H1 (cell line): ENCODE results near the gene NCK1. TPM values are rescaled to one million over a fixed set of nuclear protein-coding genes. Genes with fewer than 3 reads are reported as not detected.

ENCODE experiments used
- ATF3 ChIP-seq: IDR thresholded peaks from 2 replicates; pipeline ENCODE4 v1.6.1; 2011; ENCODE audit warnings: low read depth, mild to moderate bottlenecking, low read length; ENCODE audit not compliant: insufficient read depth
- CEBPB ChIP-seq: IDR thresholded peaks from 2 replicates; pipeline ENCODE4 v1.6.1; 2012; ENCODE audit warnings: low read depth, low read length
- CTCF ChIP-seq, 3 experiments: IDR thresholded peaks; 1 replicate in 2 of 3; 2 replicates in 1 of 3; pipeline versions ENCODE4 v1.5.1 to v1.6.1; 2011; ENCODE audit warnings: low read length in 3 of 3, mild to moderate bottlenecking in 3 of 3, inconsistent platforms in 2 of 3, low read depth in 1 of 3, moderate library complexity in 1 of 3; ENCODE audit not compliant: insufficient read depth in 1 of 3; ENCODE audit errors: control extremely low read depth in 1 of 3
- E2F6 ChIP-seq: IDR thresholded peaks from 2 replicates; pipeline ENCODE4 v1.6.1; 2012; ENCODE audit warnings: inconsistent platforms
- EP300 ChIP-seq, 2 experiments: IDR thresholded peaks; 1 replicate in 1 of 2; 2 replicates in 1 of 2; pipeline ENCODE4 v1.6.1; 2011 to 2012; ENCODE audit warnings: low read depth in 2 of 2, low read length in 2 of 2, mild to moderate bottlenecking in 2 of 2, borderline replicate concordance in 1 of 2, inconsistent platforms in 1 of 2, moderate library complexity in 1 of 2
- EZH2 ChIP-seq: fragments of 200-600 bp; sonication (generic); IDR thresholded peaks from 2 replicates; pipeline ENCODE4 v1.7.1; 2012; ENCODE audit warnings: low read depth, mild to moderate bottlenecking, moderate library complexity, low read length, inconsistent platforms; ENCODE audit not compliant: severe bottlenecking
- GABPA ChIP-seq: IDR thresholded peaks from 2 replicates; pipeline ENCODE4 v1.6.1; 2011; ENCODE audit warnings: mild to moderate bottlenecking, low read length, moderate library complexity, borderline replicate concordance; ENCODE audit not compliant: insufficient read depth
- HDAC2 ChIP-seq, 2 experiments: fragments of 300-600 bp in 1 of 2; sonication (generic) in 1 of 2; IDR thresholded peaks; 2 replicates each; pipeline ENCODE4 v1.6.1; 2011 to 2012; ENCODE audit warnings: low read depth in 2 of 2, low read length in 2 of 2, mild to moderate bottlenecking in 2 of 2, moderate library complexity in 2 of 2, borderline replicate concordance in 1 of 2, inconsistent platforms in 1 of 2
- HDAC6 ChIP-seq: IDR thresholded peaks from one replicate; pipeline ENCODE4 v1.7.1; 2012; ENCODE audit warnings: low read depth, mild to moderate bottlenecking, inconsistent platforms, low read length, moderate library complexity
- JUN ChIP-seq: IDR thresholded peaks from 2 replicates; pipeline ENCODE4 v1.6.1; 2011; ENCODE audit warnings: low read depth, mild to moderate bottlenecking, improper control_type of control experiment, low read length
- JUND ChIP-seq: IDR thresholded peaks from 2 replicates; pipeline ENCODE4 v1.6.1; 2011; ENCODE audit warnings: mild to moderate bottlenecking, improper control_type of control experiment, low read length
- KDM5A ChIP-seq: fragments of 200-600 bp; IDR thresholded peaks from 2 replicates; pipeline ENCODE4 v1.7.1; 2012; ENCODE audit warnings: mild to moderate bottlenecking, low read length, inconsistent platforms, mixed read lengths
- SIRT6 ChIP-seq: IDR thresholded peaks from one replicate; pipeline ENCODE4 v1.7.1; 2012; ENCODE audit warnings: low read length, inconsistent platforms
- TAF1 ChIP-seq: IDR thresholded peaks from 2 replicates; pipeline ENCODE4 v1.6.1; 2011; ENCODE audit warnings: mild to moderate bottlenecking, low read depth, low read length
- TAF7 ChIP-seq: optimal IDR thresholded peaks from 2 replicates; pipeline ENCODE3; 2011; ENCODE audit warnings: low read depth, mild to moderate bottlenecking, inconsistent platforms, low read length, moderate library complexity, borderline replicate concordance
- TEAD4 ChIP-seq: IDR thresholded peaks from 2 replicates; pipeline ENCODE4 v1.6.1; 2012; ENCODE audit warnings: low read depth, low read length, inconsistent platforms, mixed read lengths
- USF2 ChIP-seq: IDR thresholded peaks from 2 replicates; pipeline ENCODE4 v1.6.1; 2011; ENCODE audit warnings: low read length, improper control_type of control experiment
- YY1 ChIP-seq: IDR thresholded peaks from 2 replicates; pipeline ENCODE4 v1.6.1; 2011; ENCODE audit warnings: low read depth, mild to moderate bottlenecking, low read length
- polyA plus RNA-seq, 7 experiments: library from polyadenylated mRNA; depleted of rRNA in 3 of 7; stranded (reverse) in 5 of 7; unstranded in 2 of 7; fragments of >200 nt in 5 of 7; fragments of 200-250 nt in 2 of 7; gene quantifications; 1 replicate in 5 of 7; 2 replicates in 1 of 7; 4 replicates in 1 of 7; pipeline versions ENCODE4 v1.2.1 to v1.2.3, GENCODE V29; 2011 to 2013; ENCODE audit warnings: missing spikeins in 2 of 7, mixed read lengths in 2 of 7
- total RNA-seq: library from RNA; stranded (reverse); fragmentation: NEBNext Ultra II Directional; extraction: Animal tissue kit (Norgen Biotek cat#: 25700); gene quantifications from 2 replicates; pipeline ENCODE4 v1.2.1, GENCODE V29; 2021

The NCK1 gene
- total and polyA plus RNA-seq, 2 of the 8 experiments (the other 6 are each of a cell fraction or from before 2014, with no cell fraction given), result 10.0 to 28.5 TPM

GRCh38 chr3:136861890-136862616, at the start of gene NCK1 (continued):
- TF ChIP-seq JUN (no peak), EZH2 (no peak), HDAC2 (IDR thresholded peaks at IDR 0.05; ENCODE audit: borderline replicate concordance in 1 of 2, low read depth in 2 of 2, low read length in 2 of 2) (no peak), SIRT6 (no peak), HDAC6 (no peak), CTCF (IDR thresholded peaks at IDR 0.05; ENCODE audit: control extremely low read depth in 1 of 3, insufficient read depth in 1 of 3, low read depth in 1 of 3, low read length in 3 of 3) (peak in 1 of 3 experiments; percentile 10; a peak in 1 of 4 replicates), JUND (no peak), EP300 (IDR thresholded peaks at IDR 0.05; ENCODE audit: borderline replicate concordance in 1 of 2, low read depth in 2 of 2, low read length in 2 of 2) (no peak; a peak in 1 of 3 replicates), TAF1 (peak; percentile 87), E2F6 (peak; percentile 93), KDM5A (no peak), TEAD4 (no peak; the same call in 1 of the 2 replicates), TAF7 (peak; percentile 48), ATF3 (no peak), USF2 (no peak), CEBPB (no peak), YY1 (peak; percentile 71; the same call in 1 of the 2 replicates), GABPA (no peak)
